Measurements from ENCODE around the gene PEPD. TPM values are rescaled to one million over a fixed set of nuclear protein-coding genes. Genes with fewer than 3 reads are reported as not detected.

Gene PEPD
- polyA plus RNA-seq, 3 donors, result 61.5 to 218 (median 171) TPM

DNA sequence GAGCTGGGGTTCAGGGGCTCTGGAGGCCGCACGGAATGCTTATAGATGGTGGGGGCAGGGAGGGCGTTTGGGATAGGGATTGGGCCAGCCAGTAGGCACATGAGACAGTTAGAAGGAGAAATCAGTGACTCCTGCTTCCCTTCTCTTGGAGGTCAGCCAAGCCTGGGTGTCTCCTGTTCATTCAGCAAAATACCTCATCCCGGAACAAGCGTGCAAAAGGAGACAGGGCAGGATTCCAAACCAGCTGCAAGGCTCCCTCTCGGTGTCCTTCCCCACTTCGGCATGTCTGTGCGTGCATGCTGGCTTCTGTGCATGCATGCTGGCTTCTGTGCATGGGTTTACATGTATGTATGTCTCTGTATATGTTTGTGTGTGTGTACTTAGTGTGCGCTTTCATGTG lies 37.3 kb upstream of the PEPD start:
- H3K4me3 ChIP-seq (replicated peaks in 1 of 3; ENCODE audit: low read depth in 2 of 3, low read length in 3 of 3), result no peak overlapping the region
- intact Hi-C loops (cut with micrococcal nuclease), result no loop called here
- DNase-seq, result no peak
- H3K4me1 ChIP-seq (ENCODE audit: control insufficient read depth in 1 of 2, insufficient read depth in 2 of 2, low read length in 2 of 2), result no peaks in the 10 kb centered on the region
- H3K27ac ChIP-seq (ENCODE audit: low read depth in 1 of 2, low read length in 2 of 2), result no peak overlapping the region
- no peaks in the 10 kb centered on the region for H3K27me3 ChIP-seq (ENCODE audit: control insufficient read depth in 2 of 2, insufficient read depth in 2 of 2, low read length in 2 of 2)
- no peak overlapping the region for H3K4me2 ChIP-seq (replicated peaks; ENCODE audit: extremely low read depth, low read length, poor library complexity, severe bottlenecking)
- Mint-ChIP-seq H3K27ac (no peak overlapping the region), H3K27me3 (ENCODE audit: low read depth in 3 of 3) (peaks cover 0 to 7% (median 0%) of the 10 kb centered on the region in 3 donors), H3K4me1 (peaks cover 3% of the 10 kb centered on the region), H3K9me3 (peaks cover 0 to 5% (median 0%) of the 10 kb centered on the region in 7 donors), H3K36me3 (no peaks in the 10 kb centered on the region), H3K4me3 (no peak overlapping the region)
- H4K20me1 ChIP-seq (ENCODE audit: insufficient read depth, low read length), result no peaks in the 10 kb centered on the region
- 93% methylated on average over 5 of the region's 9 CpGs for WGBS (ENCODE audit: insufficient coverage)
- no peaks in the 10 kb centered on the region for H3K36me3 ChIP-seq (replicated peaks in 1 of 2; ENCODE audit: control insufficient read depth in 1 of 2, insufficient read depth in 2 of 2, low read length in 2 of 2)
- TF ChIP-seq, protein P1, sequence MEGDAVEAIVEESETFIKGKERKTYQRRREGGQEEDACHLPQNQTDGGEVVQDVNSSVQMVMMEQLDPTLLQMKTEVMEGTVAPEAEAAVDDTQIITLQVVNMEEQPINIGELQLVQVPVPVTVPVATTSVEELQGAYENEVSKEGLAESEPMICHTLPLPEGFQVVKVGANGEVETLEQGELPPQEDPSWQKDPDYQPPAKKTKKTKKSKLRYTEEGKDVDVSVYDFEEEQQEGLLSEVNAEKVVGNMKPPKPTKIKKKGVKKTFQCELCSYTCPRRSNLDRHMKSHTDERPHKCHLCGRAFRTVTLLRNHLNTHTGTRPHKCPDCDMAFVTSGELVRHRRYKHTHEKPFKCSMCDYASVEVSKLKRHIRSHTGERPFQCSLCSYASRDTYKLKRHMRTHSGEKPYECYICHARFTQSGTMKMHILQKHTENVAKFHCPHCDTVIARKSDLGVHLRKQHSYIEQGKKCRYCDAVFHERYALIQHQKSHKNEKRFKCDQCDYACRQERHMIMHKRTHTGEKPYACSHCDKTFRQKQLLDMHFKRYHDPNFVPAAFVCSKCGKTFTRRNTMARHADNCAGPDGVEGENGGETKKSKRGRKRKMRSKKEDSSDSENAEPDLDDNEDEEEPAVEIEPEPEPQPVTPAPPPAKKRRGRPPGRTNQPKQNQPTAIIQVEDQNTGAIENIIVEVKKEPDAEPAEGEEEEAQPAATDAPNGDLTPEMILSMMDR (IDR thresholded peaks at IDR 0.05), result no peak
- H2AFZ ChIP-seq (ENCODE audit: insufficient read depth, low read depth, low read length, poor library complexity, severe bottlenecking), result no peak overlapping the region
- no peaks in the 10 kb centered on the region for H3K9me3 ChIP-seq (replicated peaks in 1 of 2; ENCODE audit: control insufficient read depth in 1 of 2, insufficient read depth in 1 of 2, low read length in 2 of 2)
- no peak overlapping the region for H3K9ac ChIP-seq (ENCODE audit: insufficient read depth, low read length, poor library complexity, severe bottlenecking)
- no peaks in the 10 kb centered on the region for H3K79me2 ChIP-seq (ENCODE audit: insufficient read depth, low read length)

DNA sequence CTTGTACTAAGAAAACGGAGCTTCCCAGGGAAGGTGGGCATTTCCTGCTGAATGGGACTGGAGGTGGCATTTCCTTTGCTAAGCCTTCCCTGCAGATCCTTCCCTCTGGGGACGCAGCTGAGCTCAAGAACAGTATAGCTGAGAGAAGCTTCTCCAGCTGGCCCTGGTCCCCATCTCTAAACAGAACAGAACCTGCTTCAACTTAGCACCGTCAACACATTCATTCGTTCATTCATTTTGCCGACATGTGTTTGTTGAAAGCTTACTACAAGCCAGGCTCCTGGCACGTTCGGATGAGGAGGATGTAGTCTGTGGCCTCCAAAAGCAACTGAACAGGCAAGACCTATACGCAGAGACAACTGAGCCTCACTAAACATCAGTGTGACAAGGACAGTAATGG lies 36.6 kb upstream of the PEPD start:
- Histone ChIP-seq H3K9ac (ENCODE audit: insufficient read depth, low read length, poor library complexity, severe bottlenecking) (no peak overlapping the region), H3K79me2 (ENCODE audit: insufficient read depth, low read length) (no peaks in the 10 kb centered on the region), H2AFZ (ENCODE audit: insufficient read depth, low read depth, low read length, poor library complexity, severe bottlenecking) (no peak overlapping the region), H3K4me3 (replicated peaks in 1 of 3; ENCODE audit: low read depth in 2 of 3, low read length in 3 of 3) (no peak overlapping the region), H3K27me3 (ENCODE audit: control insufficient read depth in 2 of 2, insufficient read depth in 2 of 2, low read length in 2 of 2) (no peaks in the 10 kb centered on the region), H3K36me3 (replicated peaks in 1 of 2; ENCODE audit: control insufficient read depth in 1 of 2, insufficient read depth in 2 of 2, low read length in 2 of 2) (no peaks in the 10 kb centered on the region), H3K4me1 (ENCODE audit: control insufficient read depth in 1 of 2, insufficient read depth in 2 of 2, low read length in 2 of 2) (no peaks in the 10 kb centered on the region), H3K27ac (ENCODE audit: low read depth in 1 of 2, low read length in 2 of 2) (no peak overlapping the region), H4K20me1 (ENCODE audit: insufficient read depth, low read length) (no peaks in the 10 kb centered on the region), H3K4me2 (replicated peaks; ENCODE audit: extremely low read depth, low read length, poor library complexity, severe bottlenecking) (no peak overlapping the region), H3K9me3 (replicated peaks in 1 of 2; ENCODE audit: control insufficient read depth in 1 of 2, insufficient read depth in 1 of 2, low read length in 2 of 2) (no peaks in the 10 kb centered on the region)
- WGBS (ENCODE audit: insufficient coverage), result 100% methylated on average over 3 of the region's 8 CpGs
- TF ChIP-seq, protein P1 (IDR thresholded peaks at IDR 0.05), result no peak
- intact Hi-C loops (cut with micrococcal nuclease), result no loop called here
- no peak for DNase-seq
- Mint-ChIP-seq H3K4me1 (peaks cover 3% of the 10 kb centered on the region), H3K9me3 (peaks cover 0 to 5% (median 0%) of the 10 kb centered on the region in 7 donors), H3K36me3 (no peaks in the 10 kb centered on the region), H3K27me3 (ENCODE audit: low read depth in 3 of 3) (peaks cover 0 to 7% (median 0%) of the 10 kb centered on the region in 3 donors), H3K27ac (no peak overlapping the region), H3K4me3 (no peak overlapping the region)
